Ishikawa (cell line): ENCODE measurements around the gene MFAP3L.

Experiments
- EGR1 ChIP-seq: IDR thresholded peaks from 2 replicates; pipeline ENCODE4 v1.6.1; 2012
- TAF1 ChIP-seq: IDR thresholded peaks from 2 replicates; pipeline ENCODE4 v1.6.1; 2012; ENCODE audit warnings: low read depth, mild to moderate bottlenecking
- TEAD4 ChIP-seq: IDR thresholded peaks from 2 replicates; pipeline ENCODE4 v1.6.1; 2012
- ZBTB7A ChIP-seq: IDR thresholded peaks from 2 replicates; pipeline ENCODE4 v1.6.1; 2012; ENCODE audit warnings: low read depth

DNA sequence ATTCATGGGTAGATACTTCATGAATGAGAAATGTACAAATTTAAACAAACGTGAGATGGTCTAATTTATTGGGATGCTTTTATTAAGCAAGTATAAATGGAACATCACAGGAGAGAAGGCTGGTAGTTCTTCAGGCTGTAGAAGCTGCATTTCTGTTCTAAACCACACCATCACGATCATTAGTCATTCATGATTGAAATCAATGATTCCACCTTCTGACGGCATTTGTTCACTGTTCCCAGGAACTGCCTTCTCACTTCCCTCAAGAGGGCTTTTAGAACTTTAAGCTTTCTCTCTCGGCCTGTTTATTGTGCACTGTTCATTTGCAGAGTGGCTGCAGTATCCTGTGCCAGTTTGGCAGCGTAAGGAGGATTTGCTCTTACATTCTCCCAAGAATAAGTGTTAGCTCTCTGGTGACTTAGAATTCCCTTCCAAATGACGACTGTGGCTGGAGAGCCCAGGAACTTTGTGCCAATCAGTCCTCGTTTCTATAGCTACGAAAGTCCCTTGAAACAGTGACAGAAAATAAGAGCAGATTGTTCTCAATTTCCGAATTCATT, 54.7 kb downstream of the MFAP3L start:
- no peak for TF ChIP-seq EGR1
- no peak for TF ChIP-seq TEAD4
- no peak for TF ChIP-seq ZBTB7A
- no peak for TF ChIP-seq TAF1
